Stimulated activated CD8-positive, alpha-beta memory T cell treated with anti-CD3 and anti-CD28 coated beads, Interleukin-12 subunit alpha, Interleukin-12 subunit beta, amount 100 ng/mL, for 1 hour (primary cell): ENCODE results near the gene MS4A18.
"Not testable (repeated sequence)": the region's sequence is repeated elsewhere in the genome, so short reads cannot be mapped to it uniquely, and the experiment has no call there.

Source experiments
- DNase-seq: peaks from one replicate; pipeline ENCODE4 v3.0.0-alpha.2; 2020; ENCODE audit warnings: low read depth

Gene MS4A18

GRCh38 chr11:60724420-60724819 is at the start of gene MS4A18:
TSS of gene MS4A18 (plus strand) at chr11:60724720.
- no peak for DNase-seq

GRCh38 chr11:60678231-60678630 is 46.3 kb upstream of the MS4A18 start:
- not testable (repeated sequence) for DNase-seq

- no peak for DNase-seq
Measured at GRCh38 chr11:60679879-60680278, 44.6 kb upstream of the MS4A18 start.

- no peak for DNase-seq
Measured at GRCh38 chr11:60680455-60681119, 43.9 kb upstream of the MS4A18 start.

DNA sequence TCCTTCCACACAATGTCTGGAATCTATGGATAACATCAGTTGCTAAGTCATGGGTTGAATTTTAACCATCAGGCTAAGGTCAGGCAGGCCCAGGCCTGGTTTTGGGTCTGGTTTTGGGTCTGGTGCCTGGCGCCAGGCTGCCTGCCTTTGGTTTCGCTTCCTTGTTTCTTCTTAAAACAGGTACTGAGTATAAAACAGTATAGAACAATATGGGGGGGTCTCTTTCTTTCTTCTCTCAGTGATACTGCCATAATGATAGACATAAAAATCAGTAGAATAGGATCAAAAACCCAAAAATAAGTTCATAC is 40.0 kb upstream of the MS4A18 start:
- DNase-seq, result not testable (repeated sequence)

- DNase-seq, result no peak
Measured at GRCh38 chr11:60691661-60692060, 32.9 kb upstream of the MS4A18 start.

- DNase-seq, result no peak
Measured at GRCh38 chr11:60699284-60699691, 25.2 kb upstream of the MS4A18 start, which contains the start of gene MS4A8. TSS of gene MS4A8 (plus strand) at chr11:60699612. CDS start at chr11:60700861, 1,249 bp downstream.

GRCh38 chr11:60699936-60700335 is 24.6 kb upstream of the MS4A18 start:
- DNase-seq, result no peak

DNA sequence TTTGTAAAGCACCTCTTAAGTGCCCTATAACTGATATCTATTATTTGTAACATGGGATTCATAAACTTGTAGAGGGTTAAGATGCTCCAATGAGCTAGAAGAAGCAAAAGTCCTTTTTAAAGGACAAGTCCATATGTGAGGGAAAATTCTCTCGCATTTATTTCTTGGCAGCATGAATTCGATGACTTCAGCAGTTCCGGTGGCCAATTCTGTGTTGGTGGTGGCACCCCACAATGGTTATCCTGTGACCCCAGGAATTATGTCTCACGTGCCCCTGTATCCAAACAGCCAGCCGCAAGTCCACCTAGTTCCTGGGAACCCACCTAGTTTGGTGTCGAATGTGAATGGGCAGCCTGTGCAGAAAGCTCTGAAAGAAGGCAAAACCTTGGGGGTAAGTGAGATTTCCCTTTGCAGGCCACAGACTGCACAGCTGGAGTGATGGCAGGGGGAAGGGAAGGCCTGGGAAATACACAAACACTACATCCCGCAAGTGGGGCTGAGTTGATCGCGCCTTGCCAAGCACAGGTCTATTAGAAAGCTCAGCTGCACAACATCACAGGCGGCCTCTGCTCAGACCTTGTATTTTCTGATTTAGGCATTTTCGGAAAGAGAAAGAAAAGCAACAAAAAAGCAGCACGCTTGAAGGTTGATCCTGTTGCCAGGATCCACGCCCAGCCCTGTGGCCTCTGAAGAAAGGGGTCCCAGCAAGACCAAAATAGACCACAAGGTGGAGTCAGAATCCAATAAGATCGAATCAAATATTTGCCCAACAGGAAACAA is 23.6 kb upstream of the MS4A18 start:
- DNase-seq, result no peak

DNA sequence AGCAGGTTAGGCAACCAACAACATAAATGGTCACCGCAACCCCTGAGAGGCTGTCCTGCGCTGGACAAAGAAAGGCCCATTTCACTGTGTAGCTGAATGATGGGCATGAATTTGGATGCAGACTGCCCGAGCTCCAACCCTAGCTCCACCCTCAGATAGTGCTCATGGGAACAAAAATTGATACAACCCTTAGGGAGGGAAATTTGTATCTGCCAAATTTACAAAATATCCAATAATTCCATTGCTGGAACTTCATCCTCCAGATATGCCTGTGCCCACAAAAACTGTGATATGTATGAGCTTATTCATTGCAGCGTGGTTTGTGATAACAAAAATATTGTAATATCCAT is 23.1 kb upstream of the MS4A18 start:
- no peak for DNase-seq

GRCh38 chr11:60703374-60703773 is 21.1 kb upstream of the MS4A18 start:
- DNase-seq, result no peak

DNA sequence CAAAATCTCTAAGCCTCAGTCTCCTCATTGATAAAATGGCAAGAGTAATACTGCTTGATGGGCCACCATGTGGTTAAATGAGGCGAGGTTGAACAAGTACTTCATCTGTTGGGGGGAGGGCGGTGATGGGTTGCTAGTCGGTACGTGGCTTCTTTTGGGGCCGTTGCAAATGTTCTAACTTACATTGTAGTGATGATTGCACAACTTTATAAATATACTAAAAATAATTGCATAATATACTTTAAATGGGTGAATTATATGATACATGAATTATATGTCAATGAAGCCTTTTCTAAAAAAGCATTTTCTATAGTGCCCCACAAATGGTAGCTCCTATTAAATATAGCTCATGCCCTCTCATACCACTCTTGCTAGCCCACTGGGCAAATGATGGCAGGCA is 18.6 kb upstream of the MS4A18 start:
- DNase-seq, result no peak

- no peak for DNase-seq
Measured at GRCh38 chr11:60706931-60707330, 17.6 kb upstream of the MS4A18 start.

DNA sequence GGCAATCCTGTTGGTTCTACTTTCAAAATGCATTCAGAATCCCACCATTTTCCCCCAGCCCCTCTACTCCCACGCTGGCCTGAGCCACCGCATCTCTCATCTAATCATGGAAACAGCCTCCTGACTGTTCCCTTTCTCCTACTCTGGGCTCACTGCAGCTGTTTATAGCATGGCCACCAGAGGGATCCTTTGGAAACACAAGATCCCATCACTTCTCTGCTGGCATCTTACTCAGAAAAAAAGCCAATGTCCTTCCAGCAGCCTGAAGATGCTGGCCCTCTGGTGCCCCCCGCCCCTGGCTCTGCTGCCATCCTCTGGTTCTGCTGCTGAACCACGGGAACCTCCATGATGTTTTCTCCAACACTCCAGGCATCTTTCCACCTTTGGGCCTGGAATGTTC is 14.0 kb upstream of the MS4A18 start:
- no peak for DNase-seq

DNA sequence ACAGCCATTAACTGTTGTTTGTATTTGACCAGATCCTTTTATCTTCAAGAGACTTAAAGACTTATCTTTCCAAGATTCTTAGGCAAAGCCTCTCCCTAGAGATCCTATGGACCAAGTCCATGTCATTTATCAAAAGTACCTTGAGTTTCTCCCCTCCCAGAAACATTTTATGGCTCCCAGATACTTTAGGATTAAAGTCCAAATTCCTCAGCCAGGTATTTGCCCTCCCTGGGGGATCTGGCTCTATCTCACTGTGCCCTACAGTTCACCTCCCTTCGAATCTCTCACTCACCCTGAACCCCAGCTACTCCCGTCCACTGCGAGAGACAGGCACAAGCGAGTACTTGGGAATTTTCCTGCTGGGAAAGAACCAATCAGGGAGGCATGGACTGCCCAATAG is 13.2 kb upstream of the MS4A18 start:
- DNase-seq, result no peak

- DNase-seq, result not testable (repeated sequence)
Measured at GRCh38 chr11:60713423-60713822, 11.1 kb upstream of the MS4A18 start.

- no peak for DNase-seq
Measured at GRCh38 chr11:60717956-60718355, 6.6 kb upstream of the MS4A18 start.

DNA sequence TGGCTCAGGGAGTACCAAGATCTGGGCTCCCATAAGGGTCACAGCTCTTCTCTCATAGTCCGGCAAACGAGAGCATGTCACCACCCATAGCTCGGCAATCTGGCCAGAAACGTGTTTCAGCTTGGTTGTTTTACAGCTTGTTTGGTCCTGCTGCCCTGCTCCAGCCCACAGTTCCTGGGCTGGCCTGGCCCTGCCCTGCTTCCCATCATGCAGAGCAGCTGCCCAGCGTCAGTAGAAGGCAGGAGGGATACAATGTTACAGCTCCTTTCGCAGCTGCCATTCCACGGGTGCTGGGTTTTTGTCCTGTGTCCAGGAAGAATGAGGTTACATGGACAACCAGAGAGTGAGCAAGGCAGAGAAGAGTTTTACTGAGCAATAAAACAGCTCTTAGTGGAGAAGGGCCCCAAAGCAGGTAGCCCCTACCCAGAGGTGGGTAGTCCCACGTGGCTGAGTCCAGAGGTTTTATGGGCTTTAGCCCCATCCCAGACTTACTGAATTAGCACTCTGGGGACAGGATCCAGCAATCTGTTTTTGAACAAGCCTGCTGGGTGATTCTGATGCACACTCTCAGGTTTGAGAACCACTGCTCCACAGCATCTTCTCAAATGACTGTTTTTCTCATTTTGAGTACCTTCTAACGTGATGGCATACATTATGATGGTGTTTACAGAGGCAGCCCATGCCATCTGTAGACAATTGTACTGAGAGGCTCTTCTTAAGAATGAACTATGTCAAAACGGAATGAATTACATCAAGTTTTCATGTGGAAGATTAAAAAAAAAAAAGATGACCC is 5.8 kb upstream of the MS4A18 start:
- no peak for DNase-seq

DNA sequence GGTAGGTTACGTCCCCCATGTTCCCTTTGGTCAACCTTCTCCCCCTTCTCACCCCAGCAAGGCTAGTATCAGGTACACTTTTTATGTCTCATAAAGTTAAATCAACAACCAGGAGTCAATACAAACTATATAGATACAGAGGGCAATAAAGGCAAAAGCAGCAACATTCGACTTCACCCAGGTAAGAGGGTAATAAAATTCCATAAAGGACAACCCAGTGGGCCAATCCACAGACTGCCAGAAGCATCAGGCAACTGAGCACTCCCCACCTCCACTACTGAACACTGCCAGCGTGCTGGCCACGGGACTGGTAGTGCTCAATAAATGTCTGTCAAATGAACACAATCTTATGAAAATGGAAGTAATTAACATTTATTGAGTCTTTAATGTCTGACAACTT is 5.1 kb upstream of the MS4A18 start:
- no peak for DNase-seq

GRCh38 chr11:60720460-60720859 is 4.1 kb upstream of the MS4A18 start:
- DNase-seq, result no peak

- no peak for DNase-seq
Measured at GRCh38 chr11:60725592-60725991, 1.1 kb downstream of the MS4A18 start.

DNA sequence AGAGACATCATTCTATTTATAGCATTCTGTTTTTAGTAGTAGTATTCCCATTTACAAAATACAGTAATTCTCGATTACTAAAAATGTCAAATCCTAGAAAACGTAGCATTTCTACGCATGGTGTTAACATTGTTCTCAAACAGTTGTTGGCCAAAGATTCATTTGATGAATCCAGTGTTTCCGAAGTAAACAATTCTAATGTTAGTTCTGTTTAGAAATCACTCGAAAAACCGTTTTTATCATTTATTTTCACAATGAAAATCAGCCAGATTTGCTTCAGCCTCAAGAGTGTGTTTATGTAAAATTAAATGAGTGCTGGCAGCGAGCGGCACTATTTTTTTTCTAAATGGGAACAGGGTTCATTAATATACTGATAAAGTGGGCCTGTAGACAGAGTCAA is 7.1 kb downstream of the MS4A18 start:
- no peak for DNase-seq

DNA sequence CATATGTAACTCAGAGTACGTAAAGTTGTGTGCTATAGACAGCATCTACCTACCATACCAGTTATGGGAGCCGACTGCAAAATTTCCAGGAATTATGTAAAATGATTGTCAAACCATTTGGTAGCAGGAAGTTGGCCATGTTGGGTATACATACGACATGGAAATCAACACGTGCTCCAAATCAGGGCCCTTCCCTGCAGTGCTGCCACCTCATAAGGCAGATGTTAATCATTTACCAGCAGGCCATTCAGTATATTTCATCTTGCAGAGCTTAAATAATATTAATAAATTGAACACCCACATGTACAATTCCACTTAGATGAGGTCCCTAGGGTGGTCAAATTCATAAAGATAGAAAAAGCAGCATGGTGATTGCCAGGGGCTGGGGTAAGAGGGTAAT is 9.8 kb downstream of the MS4A18 start:
- no peak for DNase-seq
